Esophagus squamous epithelium (tissue), 5 donors: ENCODE results near the gene PIMREG. TPM values are rescaled to one million over a fixed set of nuclear protein-coding genes. Genes with fewer than 3 reads are reported as not detected.

Experiments used
- DNase-seq: peaks from one replicate; lab custom pipeline; 2025; lab: John Stamatoyannopoulos, UW
- H3K27ac ChIP-seq, 4 donors: fragments of 200-600 bp; sonication (generic); one replicate each; pipeline ENCODE4 v1.5.1; 2016 to 2019; ENCODE audit warnings: mild to moderate bottlenecking in 1 of 4
- H3K27me3 ChIP-seq, 4 donors: fragments of 200-600 bp; sonication (generic); 1 replicate in 3 of 4; 2 replicates in 1 of 4; pipeline versions ENCODE4 v1.5.1 to v1.6.0; 2017 to 2021; ENCODE audit warnings: antibody characterized with exemption in 1 of 4
- H3K36me3 ChIP-seq, 3 donors: fragments of 200-600 bp; sonication (generic); one replicate each; pipeline ENCODE4 v1.5.1; 2016 to 2019
- H3K4me1 ChIP-seq, 3 donors: fragments of 200-600 bp; sonication (generic); one replicate each; pipeline ENCODE4 v1.5.1; 2017 to 2019
- H3K4me3 ChIP-seq, 4 donors: fragments of 200-600 bp; sonication (generic); 1 replicate in 3 of 4; 2 replicates in 1 of 4; pipeline ENCODE4 v1.5.1; 2016 to 2019; ENCODE audit warnings: mild to moderate bottlenecking in 2 of 4, moderate library complexity in 1 of 4
- H3K9me3 ChIP-seq, 3 donors: fragments of 200-600 bp; sonication (generic); one replicate each; pipeline ENCODE4 v1.5.1; 2016 to 2019
- POLR2A ChIP-seq, 4 donors: fragments of 450-650 bp; IDR thresholded peaks; one replicate each; pipeline ENCODE4 v1.6.1; 2017; ENCODE audit warnings: antibody characterized with exemption in 4 of 4, mild to moderate bottlenecking in 4 of 4, moderate library complexity in 3 of 4
- WGBS, 2 donors: methylation state at CpG; one replicate each; pipeline ENCODE4 v1.1.5; 2018; 5-methylcytosine and 5-hydroxymethylcytosine counted together
- intact Hi-C: fragments of 100-400 bp; cut with DNase I; formaldehyde crosslinking; loops from one replicate; pipeline ENCODE4 v1.15.0; 2022
- total RNA-seq, 4 donors: library from RNA; depleted of rRNA; stranded (reverse); fragments of >200 nt; gene quantifications; one replicate each; pipeline ENCODE4 v1.1.0, GENCODE V29; 2016
- TF ChIP-seq, protein P1 (sequence below), 6 experiments: fragments of 450-650 bp in 4 of 6; fragments of 200-600 bp in 2 of 6; sonication (generic) in 2 of 6; IDR thresholded peaks; one replicate each; pipeline ENCODE4 v1.5.1; 2016 to 2019; ENCODE audit warnings: antibody characterized with exemption in 6 of 6, mild to moderate bottlenecking in 4 of 6, moderate library complexity in 4 of 6
- donor health status: DM: yes; HTN: yes; CAD: no.

The PIMREG gene
- total RNA-seq, 4 donors from 2014 or later: 3.6 to 7.2 (median 5.2) TPM

GRCh38 chr17:6498901-6499540 lies 54.8 kb downstream of the PIMREG start:
- intact Hi-C loops: no loop called here
- no peak for DNase-seq
- H3K4me1 ChIP-seq: peaks cover 0 to 28% (median 0%) of the 10 kb centered on the region in 3 donors
- TF ChIP-seq POLR2A (IDR thresholded peaks at IDR 0.05): no peak
- TF ChIP-seq, protein P1, sequence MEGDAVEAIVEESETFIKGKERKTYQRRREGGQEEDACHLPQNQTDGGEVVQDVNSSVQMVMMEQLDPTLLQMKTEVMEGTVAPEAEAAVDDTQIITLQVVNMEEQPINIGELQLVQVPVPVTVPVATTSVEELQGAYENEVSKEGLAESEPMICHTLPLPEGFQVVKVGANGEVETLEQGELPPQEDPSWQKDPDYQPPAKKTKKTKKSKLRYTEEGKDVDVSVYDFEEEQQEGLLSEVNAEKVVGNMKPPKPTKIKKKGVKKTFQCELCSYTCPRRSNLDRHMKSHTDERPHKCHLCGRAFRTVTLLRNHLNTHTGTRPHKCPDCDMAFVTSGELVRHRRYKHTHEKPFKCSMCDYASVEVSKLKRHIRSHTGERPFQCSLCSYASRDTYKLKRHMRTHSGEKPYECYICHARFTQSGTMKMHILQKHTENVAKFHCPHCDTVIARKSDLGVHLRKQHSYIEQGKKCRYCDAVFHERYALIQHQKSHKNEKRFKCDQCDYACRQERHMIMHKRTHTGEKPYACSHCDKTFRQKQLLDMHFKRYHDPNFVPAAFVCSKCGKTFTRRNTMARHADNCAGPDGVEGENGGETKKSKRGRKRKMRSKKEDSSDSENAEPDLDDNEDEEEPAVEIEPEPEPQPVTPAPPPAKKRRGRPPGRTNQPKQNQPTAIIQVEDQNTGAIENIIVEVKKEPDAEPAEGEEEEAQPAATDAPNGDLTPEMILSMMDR (IDR thresholded peaks at IDR 0.05): no peak
- H3K27ac ChIP-seq: no peak overlapping the region
- H3K9me3 ChIP-seq: no peaks in the 10 kb centered on the region
- H3K36me3 ChIP-seq: peaks cover 0 to 47% (median 0%) of the 10 kb centered on the region in 3 donors
- WGBS, 2 donors: 85 to 93% methylated on average over 5 to 6 of the region's 10 CpGs
- H3K27me3 ChIP-seq: no peaks in the 10 kb centered on the region
- H3K4me3 ChIP-seq: no peak overlapping the region

Other genes with a start within 250 kb of the PIMREG start
- gene AIPL1, start 9.3 kb upstream of the PIMREG start, total RNA-seq: not detected
- 10 to 100 TPM; 14.0 to 33.4 (median 21.5) TPM for gene PITPNM3, start 112.1 kb downstream of the PIMREG start, total RNA-seq
- 10 to 100 TPM in 3 of 4 donors, 1 to 10 TPM in 1; 8.1 to 17.4 (median 11.4) TPM for gene KIAA0753, start 196.3 kb downstream of the PIMREG start, total RNA-seq
- 100 to 1,000 TPM; 446 to 796 (median 696) TPM for gene TXNDC17, start 196.6 kb downstream of the PIMREG start, total RNA-seq
- gene MED31, start 207.2 kb downstream of the PIMREG start, total RNA-seq: 10 to 100 TPM in 2 of 4 donors, 1 to 10 TPM in 2; 5.5 to 18.9 (median 12.5) TPM
- gene C17orf100, start 207.3 kb downstream of the PIMREG start, total RNA-seq: 1 to 10 TPM in 1 of 4 donors, under 1 TPM in 2, not detected in 1; 0.27 to 1.5 (median 0.57) TPM